Loucy (cell line): ENCODE data around the gene TOLLIP.

ENCODE experiments used
- EZH2phosphoT487 ChIP-seq: fragments of 200-600 bp; IDR thresholded peaks from 2 replicates; pipeline ENCODE4 v1.6.1; 2018; ENCODE audit warnings: antibody characterized with exemption, mild to moderate bottlenecking, moderate library complexity, borderline replicate concordance
- TF ChIP-seq, protein P1 (sequence below): fragments of 200-600 bp; sonication (generic); conservative IDR thresholded peaks from 2 replicates; pipeline ENCODE4 v1.5.1; 2014; ENCODE audit warnings: mild to moderate bottlenecking, antibody characterized with exemption, low read length

DNA sequence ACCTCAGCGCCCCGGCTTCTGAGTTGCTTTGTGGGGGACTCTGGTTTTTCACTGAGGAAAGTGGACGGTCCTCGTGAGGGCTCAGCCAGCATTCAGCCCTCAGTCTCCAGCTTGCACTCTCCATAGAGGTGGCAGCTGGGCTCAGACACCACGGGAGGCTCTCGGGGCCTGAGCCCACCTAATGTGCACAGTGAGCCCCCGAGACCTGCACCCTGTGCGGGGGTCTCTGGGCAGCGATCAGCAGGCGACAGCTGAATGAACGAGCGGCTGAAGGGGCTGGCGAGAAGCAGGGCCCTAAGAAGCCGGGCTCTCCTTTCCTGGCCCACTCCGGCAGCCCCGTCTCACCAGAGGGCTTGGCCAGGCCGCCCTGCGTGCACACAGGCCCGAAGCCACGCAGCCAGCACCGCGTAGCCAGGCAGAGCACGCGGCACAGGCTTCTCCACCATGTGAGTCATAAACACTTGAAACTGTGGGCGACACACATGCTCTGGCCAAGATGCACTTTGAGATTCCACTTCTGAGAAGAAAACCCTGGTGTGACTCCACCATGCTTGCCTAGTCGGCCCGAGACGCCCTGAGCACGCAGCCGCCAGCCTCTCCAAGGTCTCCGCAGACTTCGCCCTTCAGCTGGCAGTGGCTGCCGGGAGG, 28.0 kb downstream of the TOLLIP start:
- TF ChIP-seq, protein P1, sequence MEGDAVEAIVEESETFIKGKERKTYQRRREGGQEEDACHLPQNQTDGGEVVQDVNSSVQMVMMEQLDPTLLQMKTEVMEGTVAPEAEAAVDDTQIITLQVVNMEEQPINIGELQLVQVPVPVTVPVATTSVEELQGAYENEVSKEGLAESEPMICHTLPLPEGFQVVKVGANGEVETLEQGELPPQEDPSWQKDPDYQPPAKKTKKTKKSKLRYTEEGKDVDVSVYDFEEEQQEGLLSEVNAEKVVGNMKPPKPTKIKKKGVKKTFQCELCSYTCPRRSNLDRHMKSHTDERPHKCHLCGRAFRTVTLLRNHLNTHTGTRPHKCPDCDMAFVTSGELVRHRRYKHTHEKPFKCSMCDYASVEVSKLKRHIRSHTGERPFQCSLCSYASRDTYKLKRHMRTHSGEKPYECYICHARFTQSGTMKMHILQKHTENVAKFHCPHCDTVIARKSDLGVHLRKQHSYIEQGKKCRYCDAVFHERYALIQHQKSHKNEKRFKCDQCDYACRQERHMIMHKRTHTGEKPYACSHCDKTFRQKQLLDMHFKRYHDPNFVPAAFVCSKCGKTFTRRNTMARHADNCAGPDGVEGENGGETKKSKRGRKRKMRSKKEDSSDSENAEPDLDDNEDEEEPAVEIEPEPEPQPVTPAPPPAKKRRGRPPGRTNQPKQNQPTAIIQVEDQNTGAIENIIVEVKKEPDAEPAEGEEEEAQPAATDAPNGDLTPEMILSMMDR = no peak
- TF ChIP-seq EZH2phosphoT487 = no peak
